Esophagus muscularis mucosa (tissue), 3 donors: ENCODE measurements around the gene TAX1BP1.

Experiments
- POLR2AphosphoS5 ChIP-seq, 2 donors: sonication (generic); formaldehyde crosslinking; IDR thresholded peaks; one replicate each; pipeline ENCODE4 v1.6.1; 2017; ENCODE audit warnings: antibody characterized with exemption in 2 of 2
- TF ChIP-seq, protein P1 (sequence below), 3 experiments: fragments of 200-600 bp in 2 of 3; fragments of 450-650 bp in 1 of 3; sonication (generic) in 2 of 3; IDR thresholded peaks; one replicate each; pipeline ENCODE4 v1.5.1; 2017 to 2019; ENCODE audit warnings: antibody characterized with exemption in 3 of 3, mild to moderate bottlenecking in 2 of 3, moderate library complexity in 1 of 3

DNA sequence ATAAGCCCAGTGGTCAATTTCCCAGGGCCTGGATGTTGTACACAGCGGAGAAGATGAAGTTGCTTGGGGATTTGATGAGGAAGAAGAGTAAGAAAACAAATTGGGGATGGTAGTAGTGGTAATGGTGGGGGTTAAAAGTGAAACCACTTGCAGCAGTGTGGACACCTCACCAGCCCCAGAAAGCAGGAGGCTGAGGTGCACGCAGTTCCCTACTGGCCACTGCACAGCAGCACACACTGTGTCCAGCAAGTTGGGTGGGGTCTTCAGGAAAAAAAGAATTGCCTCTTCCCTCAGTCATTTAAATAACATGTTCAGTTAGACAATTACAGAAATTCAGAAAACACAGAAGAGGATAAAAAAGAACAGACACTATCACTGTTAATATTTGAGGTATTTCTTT, 96.6 kb downstream of the TAX1BP1 start:
- TF ChIP-seq, protein P1, sequence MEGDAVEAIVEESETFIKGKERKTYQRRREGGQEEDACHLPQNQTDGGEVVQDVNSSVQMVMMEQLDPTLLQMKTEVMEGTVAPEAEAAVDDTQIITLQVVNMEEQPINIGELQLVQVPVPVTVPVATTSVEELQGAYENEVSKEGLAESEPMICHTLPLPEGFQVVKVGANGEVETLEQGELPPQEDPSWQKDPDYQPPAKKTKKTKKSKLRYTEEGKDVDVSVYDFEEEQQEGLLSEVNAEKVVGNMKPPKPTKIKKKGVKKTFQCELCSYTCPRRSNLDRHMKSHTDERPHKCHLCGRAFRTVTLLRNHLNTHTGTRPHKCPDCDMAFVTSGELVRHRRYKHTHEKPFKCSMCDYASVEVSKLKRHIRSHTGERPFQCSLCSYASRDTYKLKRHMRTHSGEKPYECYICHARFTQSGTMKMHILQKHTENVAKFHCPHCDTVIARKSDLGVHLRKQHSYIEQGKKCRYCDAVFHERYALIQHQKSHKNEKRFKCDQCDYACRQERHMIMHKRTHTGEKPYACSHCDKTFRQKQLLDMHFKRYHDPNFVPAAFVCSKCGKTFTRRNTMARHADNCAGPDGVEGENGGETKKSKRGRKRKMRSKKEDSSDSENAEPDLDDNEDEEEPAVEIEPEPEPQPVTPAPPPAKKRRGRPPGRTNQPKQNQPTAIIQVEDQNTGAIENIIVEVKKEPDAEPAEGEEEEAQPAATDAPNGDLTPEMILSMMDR (IDR thresholded peaks at IDR 0.05) = no peak
- TF ChIP-seq POLR2AphosphoS5 (IDR thresholded peaks at IDR 0.05) = no peak
